ENCODE results near the gene DIS3L2.

DIS3L2 gene

DNA sequence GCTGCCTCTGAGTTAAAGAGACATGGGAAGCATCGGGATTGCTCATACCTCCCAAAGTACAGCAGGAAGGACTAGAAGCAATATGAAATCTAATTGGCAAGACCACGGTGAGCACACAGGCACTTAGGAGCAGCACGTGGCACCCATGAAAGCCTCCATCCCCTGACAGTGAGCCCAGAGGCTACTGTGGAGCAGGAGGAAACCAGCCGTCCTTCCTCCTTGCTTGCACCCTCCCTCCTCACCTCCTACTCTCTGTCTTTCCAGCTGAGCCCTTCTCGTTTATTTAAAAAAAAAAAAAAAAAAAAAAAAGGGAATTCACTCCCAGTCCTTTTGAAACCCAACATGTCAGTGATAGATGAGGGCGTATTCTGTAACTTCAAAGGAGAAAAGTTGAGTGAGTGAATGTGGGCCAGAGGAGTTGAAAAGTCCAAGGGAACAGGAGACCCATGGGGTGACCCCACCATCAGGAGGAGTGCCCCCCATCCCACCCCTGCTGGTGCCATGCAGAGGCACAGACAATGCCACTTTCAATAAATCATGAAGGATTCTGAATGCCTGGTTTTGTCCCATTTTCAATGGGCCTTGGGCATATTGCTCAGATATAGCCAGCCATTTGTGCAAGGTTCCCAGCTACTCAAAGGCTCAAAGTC lies 320.5 kb downstream of the DIS3L2 start:
- DNase-seq = no peak

DNA sequence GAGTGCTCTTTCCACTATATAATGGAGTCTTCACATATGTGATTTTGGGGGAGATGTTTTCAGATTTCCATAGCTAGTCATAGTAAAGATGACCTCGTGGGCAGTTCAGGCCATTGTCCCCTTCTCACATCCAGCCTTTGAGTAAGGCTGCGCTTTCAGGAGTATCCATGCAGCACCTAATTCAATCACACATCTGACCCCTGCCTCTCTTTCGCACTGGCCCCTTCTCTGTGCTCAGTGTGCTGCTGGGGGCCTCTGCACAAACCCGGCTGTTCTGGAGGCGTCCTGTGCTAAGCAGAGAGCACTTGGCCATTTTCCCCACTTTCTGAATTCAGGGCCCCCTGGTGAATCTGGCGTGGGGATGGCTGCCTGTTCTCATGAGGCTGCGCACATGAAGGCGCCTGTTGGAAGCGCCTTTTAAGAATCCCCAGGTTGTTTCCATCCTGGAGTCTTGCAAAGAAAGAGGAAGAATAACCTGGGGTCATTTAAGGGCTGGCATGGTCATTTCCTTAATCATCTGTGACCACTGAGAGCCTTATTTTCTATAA lies 321.1 kb downstream of the DIS3L2 start:
- no peak for DNase-seq

DNA sequence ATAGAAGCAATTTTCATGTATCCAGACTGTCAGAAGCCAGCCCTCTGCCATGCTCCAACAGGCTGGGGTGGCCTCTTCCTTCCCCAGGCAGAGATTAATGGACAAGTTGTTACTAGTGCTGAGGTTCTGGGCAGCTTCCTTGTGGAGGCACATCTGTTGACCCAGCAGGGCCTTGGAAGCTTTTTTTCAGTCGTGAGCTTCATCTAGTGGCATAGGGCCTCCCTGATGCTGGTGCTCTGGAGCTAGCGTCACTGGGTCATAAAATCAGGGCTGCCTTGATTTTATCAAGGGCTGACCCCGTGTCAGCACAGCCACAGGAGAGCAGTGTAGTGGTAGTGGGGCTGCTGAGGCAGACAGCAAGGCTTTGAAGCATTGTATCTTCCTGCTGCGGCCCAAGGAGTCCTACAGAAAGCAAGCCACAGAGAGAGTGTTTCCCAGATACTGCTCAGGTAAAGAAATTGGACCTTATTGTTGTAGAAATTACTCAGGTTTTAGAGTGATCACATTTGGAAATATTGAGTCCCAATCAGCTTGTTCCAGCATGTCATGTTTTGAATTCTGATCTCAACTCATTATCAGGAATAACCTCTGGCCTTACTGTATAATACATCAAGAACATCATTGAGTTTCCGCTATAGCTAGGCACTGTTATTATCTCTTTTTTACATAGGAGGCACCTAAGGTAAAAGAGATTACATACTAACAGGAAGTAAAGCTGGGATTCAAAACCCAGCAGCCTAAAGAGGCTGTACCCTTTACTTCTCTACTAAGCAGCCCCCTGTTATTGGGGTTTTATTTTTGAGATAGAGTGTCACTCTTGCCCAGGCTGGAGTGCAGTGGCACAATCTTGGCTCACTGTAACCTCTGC lies 324.7 kb downstream of the DIS3L2 start:
- no peak for DNase-seq

DNA sequence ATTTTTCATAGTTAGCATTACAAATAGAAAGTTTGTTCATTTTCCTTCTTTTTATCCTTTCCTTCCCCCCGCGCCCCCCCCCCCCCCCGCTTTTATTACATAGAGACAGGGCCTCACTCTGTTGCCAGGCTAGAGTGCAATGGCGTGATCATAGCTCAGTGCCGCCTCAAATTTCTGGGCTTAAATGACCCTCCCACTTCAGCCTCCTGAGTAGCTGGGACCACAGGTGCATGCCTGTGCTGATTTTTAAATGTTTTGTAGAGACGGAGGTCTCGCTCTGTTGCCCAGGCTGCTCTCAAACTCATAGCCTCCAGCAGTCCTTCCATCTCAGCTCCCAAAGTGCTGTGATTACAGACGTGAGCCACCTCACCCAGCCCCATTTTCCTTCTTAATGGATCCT lies 325.8 kb downstream of the DIS3L2 start:
- DNase-seq = no peak

DNA sequence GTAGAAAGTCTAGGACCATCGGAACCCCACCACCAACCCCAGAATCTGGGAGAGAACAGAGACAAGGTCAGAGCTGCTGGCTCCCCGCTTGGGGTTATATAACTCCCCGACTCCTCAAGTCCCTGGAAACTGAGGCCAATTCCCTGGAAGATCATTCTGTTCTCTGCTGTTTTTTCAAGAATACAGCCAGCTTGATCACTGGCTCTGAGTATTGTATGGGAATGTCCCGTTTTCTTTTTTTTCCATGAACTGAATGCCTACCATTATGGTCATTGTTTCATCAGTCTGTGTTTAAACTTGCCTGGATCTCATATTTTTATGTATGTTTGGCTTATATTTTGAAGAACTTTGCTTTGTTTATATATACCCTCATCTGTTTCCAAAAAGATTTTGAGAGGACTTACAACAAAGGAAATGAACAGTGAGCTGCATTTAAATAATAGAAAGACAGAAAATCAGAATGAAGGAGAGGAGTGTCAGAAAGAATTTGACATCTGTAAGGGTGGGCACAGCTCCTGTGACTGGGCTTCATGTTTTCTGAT lies 327.0 kb downstream of the DIS3L2 start:
- DNase-seq = no peak

DNA sequence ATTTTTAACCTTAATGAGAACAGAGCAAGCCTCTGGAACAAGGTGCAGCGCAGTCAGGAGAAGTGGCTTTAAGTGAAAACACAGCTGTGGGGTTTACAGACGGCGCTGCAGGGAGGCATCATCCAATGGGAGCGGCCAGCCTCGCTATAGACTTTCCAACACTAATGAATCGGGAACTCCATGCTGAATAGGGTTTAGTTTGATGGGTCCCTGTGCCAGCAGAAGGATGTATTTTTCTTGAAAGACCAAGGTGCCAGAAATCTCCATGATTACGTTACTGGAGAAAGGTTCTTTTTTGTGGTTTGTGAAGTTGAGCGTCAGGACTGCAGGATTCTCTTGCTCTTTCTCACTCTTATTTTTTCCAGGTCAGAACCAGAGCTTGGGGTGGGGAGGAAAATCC lies 329.2 kb downstream of the DIS3L2 start:
- DNase-seq = no peak

DNA sequence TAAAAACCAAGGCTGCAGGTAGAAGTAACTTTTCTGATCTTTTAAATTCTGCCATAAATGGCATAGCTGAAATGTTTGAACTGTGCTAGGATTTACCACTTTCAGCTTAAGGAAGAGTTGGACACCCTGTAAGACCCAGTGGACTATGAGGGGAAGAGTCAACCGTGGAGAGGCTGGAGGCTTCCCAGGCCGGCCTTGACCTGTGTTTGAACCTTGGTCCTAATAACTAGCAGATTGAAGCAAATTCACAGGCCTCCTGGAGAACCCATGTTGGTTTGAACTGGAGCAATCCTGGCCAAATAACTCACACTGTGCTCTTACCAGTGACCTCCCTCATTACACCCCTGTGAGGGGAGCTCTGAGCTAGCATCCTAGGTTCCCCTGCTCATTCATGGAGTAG lies 329.8 kb downstream of the DIS3L2 start:
- DNase-seq = no peak

DNA sequence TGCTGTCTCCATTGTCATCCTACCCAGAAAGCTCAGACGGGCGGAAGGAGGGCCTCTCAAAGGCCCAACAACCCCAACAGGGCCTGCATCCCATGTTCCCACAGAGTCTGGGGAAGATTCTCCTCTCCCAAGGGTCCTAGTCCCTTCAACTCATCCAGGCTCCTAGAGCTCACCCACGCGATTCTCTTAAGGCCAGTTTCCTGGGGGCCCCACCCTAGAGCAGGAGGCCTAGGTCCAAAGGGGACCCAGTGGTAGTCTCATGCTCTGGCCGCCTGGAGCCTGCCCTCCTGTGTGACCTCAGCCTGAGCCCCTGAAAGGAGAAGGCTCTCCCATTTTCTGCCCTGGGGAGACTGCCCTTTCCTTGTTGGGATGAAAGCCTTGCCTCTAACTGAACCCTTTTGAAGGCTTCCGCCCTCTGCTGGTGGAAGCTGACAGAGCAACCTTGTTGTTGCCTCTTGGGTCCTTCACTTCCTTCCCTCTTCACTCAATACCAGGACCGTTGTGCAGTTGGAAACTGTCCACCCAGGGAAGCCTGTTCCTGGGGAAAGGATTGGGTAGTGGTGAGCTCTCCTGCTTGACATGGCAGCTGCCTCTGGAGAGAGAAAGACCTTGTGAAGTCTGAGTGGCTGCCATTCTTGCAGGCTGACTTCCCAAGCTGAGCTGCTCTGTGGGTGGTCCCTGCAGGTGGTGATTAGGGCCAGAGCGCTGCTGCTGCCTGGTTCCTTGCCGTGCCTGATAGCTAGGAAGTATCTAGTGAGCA lies 331.1 kb downstream of the DIS3L2 start:
- DNase-seq = peak; percentile 18

DNA sequence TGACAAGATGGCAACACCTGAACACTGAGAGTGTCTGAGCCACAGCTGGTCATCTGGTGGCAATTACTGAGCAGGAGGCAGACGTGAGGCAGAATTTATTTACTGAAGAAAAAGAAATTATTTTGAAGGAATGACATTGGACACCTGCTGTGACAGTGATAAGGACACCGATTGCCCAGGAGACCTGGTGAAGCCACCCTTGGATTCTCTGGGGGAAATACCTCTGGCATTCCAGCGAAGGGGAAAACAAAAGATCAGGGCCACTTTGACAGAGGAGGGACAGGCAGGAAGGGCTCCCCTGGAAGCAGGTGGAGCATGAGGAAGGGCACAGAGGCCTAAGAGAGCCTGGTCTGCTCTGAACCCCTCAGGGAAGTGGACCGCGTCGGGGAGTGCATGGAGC lies 331.7 kb downstream of the DIS3L2 start:
- DNase-seq = no peak

DNA sequence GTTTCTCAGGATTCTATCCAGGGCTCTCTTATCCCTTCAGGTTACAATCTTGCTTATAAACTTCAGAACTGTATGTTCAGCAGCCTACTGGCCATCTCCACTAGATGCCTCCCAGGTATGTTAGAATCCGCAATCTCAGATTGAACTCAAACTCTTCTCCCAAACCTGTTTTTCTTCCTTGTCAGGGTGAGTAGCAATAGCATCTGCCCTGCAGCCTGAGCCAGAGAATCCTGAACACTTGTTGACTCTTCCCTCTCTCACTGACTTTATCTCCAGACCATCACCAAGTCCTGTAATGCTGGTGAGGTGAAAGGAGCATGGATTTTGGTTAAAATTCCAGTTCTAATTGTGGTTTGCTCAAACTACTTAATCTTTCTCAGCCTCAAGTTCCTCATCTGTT lies 334.5 kb downstream of the DIS3L2 start:
- no peak for DNase-seq

DNA sequence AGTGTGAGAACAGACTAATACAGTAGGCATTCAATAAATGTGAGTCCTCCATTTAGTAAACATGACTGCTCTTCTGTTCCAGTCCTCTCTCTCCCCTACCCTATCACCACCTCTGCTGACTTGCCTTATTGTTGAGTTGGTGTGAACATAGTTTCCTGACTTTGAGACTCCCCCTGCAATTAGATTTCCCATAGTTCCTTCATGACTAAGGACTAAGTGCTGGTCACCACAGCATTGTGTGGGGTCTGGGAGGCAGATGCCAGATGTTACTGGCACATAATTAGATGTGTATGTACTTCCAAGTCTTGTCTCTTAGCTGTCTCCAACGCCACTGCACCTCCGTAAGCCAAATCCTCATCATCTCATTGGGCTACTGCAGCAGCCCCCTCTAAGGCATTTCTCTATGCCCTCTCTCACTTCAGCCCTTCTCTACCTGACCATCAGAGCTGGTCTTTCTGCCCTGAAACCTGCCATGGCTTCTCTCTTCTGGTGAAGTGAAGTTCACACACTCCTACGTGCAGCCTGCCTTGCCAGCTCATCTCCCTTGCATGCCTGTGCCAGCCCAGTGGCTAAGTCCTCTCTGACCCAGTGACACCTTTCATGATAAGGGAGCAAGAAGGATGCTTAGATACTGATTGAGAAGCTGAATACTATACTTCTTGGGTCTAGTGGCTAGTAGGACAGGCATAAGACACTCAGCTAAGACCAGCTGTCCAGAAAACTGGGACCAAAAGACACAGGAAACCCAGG lies 335.4 kb downstream of the DIS3L2 start:
- no peak for DNase-seq

DNA sequence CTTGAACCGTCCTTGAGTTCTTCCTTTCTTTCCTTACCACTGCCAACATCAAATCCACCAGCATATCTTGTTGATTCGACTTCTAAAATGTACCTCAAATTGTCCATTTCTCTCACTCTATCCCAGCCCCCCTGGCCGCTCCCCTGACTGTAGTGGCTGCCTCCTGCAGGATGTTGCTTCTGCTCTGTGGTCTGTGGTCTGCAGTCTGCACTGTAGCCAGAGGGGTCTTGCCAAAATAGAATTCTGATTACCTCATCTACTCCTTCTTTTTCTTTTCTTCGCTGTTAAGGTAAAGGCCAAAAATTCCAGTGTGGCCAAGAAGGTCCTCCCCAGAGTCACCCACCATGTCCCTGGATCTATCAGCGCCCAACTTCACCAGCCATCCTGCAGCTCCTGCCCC lies 337.6 kb downstream of the DIS3L2 start:
- no peak for DNase-seq

DNA sequence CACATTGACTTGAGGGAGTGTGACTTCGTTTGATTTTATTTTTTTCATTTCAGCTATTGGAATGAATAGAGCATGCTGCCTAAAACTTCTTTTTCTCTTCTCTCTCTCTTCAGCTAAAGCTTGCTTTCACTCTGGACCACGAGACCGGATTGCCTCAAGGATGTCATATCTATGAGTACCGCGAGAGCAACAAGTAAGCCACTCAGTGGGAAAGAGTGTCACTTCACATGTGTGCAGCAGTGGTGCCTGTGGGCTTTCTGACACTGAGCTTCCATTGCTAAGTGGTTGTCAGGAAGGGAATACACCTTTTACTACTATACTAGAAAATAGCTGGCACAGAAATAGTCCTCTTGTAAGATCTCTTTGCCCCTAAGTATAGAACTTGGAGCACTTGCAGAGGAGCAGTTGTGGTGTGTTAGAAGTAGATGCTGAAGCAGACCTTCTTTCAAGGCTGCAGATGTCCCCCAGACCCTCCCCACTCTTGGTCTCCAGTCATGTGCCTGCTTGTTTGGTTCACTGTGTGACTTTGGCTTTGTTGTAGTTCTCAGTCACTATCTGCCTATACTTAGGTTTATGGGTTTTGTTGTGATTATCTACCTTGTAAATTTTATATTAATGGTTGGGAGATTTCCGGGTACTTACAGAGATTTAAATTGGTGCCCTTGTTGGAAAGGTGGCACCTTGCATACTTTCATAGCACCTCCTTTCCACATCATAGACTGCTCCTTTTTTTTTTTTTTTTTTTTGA lies 338.6 kb downstream of the DIS3L2 start:
- no peak for DNase-seq

DNA sequence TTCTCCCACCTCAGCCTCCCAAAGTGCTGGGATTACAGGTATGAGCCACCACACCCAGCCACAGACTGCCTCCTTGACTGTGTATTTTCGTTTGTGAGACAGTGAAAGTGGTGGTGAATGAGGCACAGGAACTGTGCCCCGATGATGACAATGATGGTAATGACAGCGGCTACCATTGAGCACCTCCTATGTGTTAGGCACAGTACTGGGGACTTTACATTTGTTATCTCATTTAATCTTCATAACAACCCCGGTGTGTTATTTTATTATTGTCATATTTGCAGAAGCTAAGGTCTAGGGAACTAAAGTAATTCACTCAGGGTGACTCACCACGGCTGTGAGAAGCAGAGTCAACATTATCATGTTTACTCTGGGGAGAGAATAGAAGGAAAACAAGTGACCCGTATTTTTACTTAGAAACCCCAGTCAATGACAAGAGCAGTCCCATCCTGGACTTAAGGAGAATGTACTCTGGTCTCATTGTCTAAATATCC lies 339.4 kb downstream of the DIS3L2 start:
- DNase-seq = peak; percentile 38

DNA sequence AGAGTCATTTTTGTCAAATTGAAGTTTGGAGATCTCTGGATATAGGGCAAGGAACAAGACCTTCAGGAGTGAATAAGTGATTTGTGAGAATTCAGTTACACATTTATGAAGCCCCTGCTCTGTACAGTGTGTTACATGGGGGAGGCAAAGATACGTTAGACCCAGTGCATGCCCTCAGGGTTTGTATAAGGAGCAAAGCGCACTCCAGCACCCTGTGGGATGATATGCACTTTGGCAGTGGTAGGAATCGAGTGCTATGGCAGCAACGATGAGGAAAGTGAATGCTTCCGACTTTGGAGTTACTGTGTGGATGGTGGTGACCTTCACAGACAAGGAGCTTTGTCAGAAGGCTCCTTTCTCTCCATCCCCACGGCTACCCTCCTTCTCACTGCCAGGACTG lies 342.7 kb downstream of the DIS3L2 start:
- no peak for DNase-seq

DNA sequence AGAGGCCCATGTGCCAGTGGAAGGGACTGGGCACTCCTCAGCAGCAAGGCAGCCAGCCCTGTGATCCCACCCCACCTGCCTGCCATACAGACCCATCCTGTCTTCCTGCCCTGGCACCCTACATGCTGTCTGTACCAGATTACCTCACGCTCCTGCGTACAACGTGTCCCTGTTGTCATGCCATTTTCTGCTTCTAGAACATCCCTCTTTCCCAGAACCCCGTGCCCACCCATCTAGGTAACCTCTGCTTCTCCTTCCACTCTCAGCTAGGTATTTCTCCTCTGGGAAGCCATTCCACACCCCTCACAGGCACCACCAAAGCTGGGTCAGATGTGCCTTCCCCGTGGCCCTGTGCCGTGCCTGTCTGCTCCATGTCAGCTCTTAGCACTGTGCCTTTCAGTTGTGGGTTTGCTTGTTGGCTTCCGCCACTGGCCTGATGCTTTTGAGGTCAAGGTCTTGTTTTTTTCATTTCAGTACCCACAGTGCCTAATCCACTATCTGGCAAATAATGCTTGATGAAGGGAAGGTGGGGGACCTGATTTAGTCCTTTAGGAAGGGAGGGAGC lies 345.3 kb downstream of the DIS3L2 start:
- DNase-seq = no peak

DNA sequence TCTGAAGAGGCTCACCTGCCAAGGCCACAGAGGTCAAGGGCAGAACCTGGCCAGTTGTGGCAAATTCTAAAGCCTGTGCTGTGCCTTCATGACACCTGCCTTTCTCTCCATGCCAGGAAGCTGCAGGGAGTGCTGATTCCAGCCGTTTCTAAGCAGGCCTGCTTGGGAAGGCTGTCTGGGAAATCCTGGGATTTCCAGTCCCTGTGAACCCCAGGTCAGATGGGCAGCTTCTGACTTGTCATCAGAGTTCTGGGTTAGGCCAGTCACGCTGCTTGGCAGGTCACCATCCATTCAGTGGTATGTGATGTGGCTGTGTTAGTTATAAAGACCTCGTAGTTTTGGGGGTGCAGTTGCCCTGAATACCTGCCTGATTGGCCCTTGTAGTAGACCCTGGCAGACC lies 346.3 kb downstream of the DIS3L2 start:
- DNase-seq = no peak

DNA sequence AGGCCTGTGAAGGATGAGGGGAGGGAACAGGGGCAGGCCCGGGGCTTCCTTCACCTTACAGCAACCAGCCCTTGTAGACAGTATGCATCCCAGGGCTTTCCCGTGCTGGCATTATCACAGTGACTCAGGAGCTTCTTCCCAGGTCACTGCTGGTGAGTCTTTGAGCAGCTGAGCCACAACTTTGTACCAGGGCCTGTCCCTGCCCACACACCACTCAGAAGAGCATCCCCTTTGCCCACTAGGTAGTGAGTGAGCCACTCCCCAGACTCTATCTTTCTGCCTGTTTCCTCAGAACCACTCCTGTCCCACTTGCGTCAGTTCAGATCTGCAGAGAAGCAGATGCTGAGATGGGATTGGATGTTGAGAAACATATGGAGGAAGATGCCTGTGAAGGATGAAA lies 347.5 kb downstream of the DIS3L2 start:
- DNase-seq = no peak

DNA sequence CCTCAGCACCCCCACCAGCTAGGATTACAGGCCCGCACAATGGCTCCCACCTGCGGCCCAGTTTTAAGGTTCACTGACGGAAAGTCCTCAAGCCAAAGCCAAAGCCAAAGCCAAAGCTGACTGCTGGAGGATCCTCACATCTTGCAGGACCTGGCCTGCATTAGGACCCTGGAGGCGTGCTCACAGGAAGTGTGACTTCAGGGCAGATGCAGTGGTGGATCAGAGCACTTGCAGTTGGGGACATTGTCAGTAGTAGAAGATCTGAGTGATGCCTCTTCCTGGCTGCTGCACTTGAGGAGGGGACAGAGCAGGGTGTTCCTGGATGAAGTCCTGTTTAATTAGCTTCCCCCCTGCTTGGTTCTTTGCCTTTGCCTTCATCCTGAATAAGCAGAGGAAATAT lies 348.1 kb downstream of the DIS3L2 start:
- no peak for DNase-seq

DNA sequence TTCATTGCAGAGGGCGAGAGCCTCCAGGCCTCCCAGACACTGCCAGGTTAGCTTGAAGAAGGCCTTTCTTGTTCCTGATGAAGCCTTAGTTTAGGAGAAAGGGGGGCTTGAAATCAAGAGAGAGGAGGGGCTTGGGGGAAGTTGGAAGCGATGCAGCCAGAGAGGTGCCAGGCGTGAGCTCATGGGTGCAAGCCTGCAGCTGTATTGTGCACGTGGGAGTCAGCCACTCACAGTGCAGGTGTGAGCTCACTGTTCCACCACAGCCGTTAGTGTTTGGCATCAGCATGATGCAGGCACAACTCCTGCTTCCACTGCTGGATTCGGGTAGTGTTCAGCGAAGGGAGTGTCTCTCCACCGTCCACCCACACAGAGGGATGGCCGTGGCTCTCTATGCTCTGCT lies 348.6 kb downstream of the DIS3L2 start:
- DNase-seq = no peak

DNA sequence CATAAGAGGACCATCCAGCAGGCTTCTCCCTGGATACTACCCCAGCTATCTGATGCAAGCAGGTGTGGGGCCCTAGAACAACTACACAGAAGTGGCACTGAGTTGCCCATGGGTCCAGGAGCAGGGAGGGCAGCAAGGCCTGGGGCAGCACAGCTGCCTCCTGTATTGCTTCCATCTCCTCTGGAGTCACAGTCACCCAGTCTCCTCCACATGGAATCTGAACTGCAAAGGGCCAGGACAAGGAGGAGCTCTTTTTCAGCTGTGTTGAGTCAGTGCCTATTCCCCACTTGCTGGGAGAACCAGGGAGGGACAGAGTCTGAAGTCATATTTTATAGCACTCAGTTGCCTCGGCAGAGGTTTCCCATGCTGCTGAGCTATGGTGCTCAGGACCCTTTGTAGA lies 349.2 kb downstream of the DIS3L2 start:
- no peak for DNase-seq
